Measurements from ENCODE around the gene GCAT.

GCAT gene

DNA sequence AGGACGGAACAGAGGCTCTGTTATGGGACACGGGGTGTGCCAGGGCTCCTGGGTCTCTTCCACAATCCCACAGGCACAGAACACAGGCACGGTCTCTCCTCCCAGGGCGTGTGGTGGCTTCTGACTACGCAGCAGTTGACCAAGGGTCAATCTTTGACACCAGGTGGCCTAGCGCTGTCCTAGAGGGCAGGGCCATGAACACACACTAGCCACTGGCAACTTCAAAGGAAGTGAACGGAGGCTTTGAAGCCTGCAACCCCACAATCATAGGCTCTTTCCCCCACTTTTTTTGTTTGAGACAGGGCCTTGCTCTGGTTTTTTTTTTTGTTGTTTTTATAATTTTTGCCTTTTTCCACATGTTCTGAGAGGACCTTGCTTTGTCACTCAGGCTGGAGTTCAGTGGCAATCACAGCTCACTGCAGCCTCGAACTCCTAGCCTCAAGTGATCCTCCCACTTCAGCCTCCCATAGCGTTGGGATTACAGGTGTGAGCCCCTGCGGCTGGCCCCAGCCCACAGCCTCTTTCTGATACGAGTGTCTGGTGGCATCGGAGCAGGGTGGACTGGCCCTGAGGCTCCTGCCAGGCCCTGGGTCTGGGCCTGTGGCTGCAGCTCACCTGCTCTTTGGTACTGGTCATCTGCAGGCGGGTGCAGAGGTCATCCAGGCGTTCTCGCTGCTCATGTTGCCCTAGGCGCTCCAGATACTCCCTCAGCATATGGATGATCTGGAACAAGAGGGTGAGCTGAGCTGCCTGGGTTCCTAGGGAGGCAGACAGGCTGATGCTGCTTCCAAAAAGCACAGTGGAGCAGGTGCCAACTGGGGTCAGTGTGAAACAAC is 24.5 kb downstream of the GCAT start:
- H3K9ac ChIP-seq (ENCODE audit: insufficient read length): no peak overlapping the region
- no peak for TF ChIP-seq FOXP2 (optimal IDR thresholded peaks at IDR 0.05; ENCODE audit: control extremely low read depth, extremely low read length, insufficient read depth)
- TF ChIP-seq POLR2AphosphoS5 (IDR thresholded peaks at IDR 0.05; ENCODE audit: borderline replicate concordance, low read depth, low read length): no peak
- no peak for TF ChIP-seq EZH2 (IDR thresholded peaks at IDR 0.05)
- H3K4me3 ChIP-seq: no peak overlapping the region
- no peaks in the 10 kb centered on the region for H3K9me3 ChIP-seq (ENCODE audit: low read depth, low read length)
- H3K27ac ChIP-seq: no peak overlapping the region
- DNase-seq (ENCODE audit: low read depth, low spot score): no peak
- H3K36me3 ChIP-seq (ENCODE audit: insufficient read depth, low read length): peaks cover 36% of the 10 kb centered on the region

GRCh38 chr22:37842015-37842793 is 34.5 kb downstream of the GCAT start:
- Histone ChIP-seq H3K9ac (ENCODE audit: insufficient read length) (no peak overlapping the region), H3K36me3 (ENCODE audit: insufficient read depth, low read length) (peaks cover 12% of the 10 kb centered on the region; the same call in 1 of the 2 replicates), H3K9me3 (ENCODE audit: low read depth, low read length) (peaks cover 3% of the 10 kb centered on the region; the same call in 1 of the 2 replicates), H3K27ac (no peak overlapping the region), H3K4me3 (no peak overlapping the region)
- no peak for DNase-seq (ENCODE audit: low read depth, low spot score)
- TF ChIP-seq EZH2 (IDR thresholded peaks at IDR 0.05): no peak
- no peak for TF ChIP-seq FOXP2 (optimal IDR thresholded peaks at IDR 0.05; ENCODE audit: control extremely low read depth, extremely low read length, insufficient read depth)
- no peak for TF ChIP-seq POLR2AphosphoS5 (IDR thresholded peaks at IDR 0.05; ENCODE audit: borderline replicate concordance, low read depth, low read length)

DNA sequence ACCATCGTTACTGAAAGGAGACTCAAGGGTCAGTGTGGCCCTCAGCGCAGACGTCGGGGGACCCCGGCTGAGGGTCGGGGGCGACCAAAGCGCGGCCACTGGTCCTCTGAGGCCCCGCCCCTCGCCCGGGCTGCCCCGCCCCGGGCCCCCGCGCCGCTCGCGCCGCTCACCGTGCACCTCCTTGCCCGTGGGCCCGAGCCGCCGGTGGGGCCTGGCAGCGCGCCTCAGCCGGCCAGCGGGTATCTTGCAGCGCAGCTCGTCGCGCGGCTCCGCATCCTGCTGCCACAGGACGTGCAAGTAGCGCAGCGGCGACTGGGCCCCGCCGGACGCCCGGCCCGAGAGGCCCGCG is 36.0 kb downstream of the GCAT start:
- Histone ChIP-seq H3K27ac (peak overlapping the region; percentile 8; the same call in 1 of the 2 replicates), H3K4me3 (peak overlapping the region; percentile 87), H3K9me3 (ENCODE audit: low read depth, low read length) (peaks cover 3% of the 10 kb centered on the region; the same call in 1 of the 2 replicates), H3K9ac (ENCODE audit: insufficient read length) (peak overlapping the region; percentile 80), H3K36me3 (ENCODE audit: insufficient read depth, low read length) (peaks cover 4% of the 10 kb centered on the region; the same call in 1 of the 2 replicates)
- TF ChIP-seq POLR2AphosphoS5 (IDR thresholded peaks at IDR 0.05; ENCODE audit: borderline replicate concordance, low read depth, low read length) (no peak), EZH2 (IDR thresholded peaks at IDR 0.05) (no peak), FOXP2 (optimal IDR thresholded peaks at IDR 0.05; ENCODE audit: control extremely low read depth, extremely low read length, insufficient read depth) (no peak)
- no peak for DNase-seq (ENCODE audit: low read depth, low spot score)

- Histone ChIP-seq H3K36me3 (ENCODE audit: insufficient read depth, low read length) (peaks cover under 1% of the 10 kb centered on the region; the same call in 1 of the 2 replicates), H3K9me3 (ENCODE audit: low read depth, low read length) (peaks cover 3% of the 10 kb centered on the region; the same call in 1 of the 2 replicates), H3K4me3 (peak overlapping the region; percentile 87), H3K27ac (peak overlapping the region; percentile 68; the same call in 1 of the 2 replicates), H3K9ac (ENCODE audit: insufficient read length) (no peak overlapping the region)
- TF ChIP-seq POLR2AphosphoS5 (IDR thresholded peaks at IDR 0.05; ENCODE audit: borderline replicate concordance, low read depth, low read length): no peak
- no peak for TF ChIP-seq EZH2 (IDR thresholded peaks at IDR 0.05)
- no peak for TF ChIP-seq FOXP2 (optimal IDR thresholded peaks at IDR 0.05; ENCODE audit: control extremely low read depth, extremely low read length, insufficient read depth)
- no peak for DNase-seq (ENCODE audit: low read depth, low spot score)
These were observed 37.2 kb downstream of the GCAT start for GRCh38 chr22:37844904-37845329.

DNA sequence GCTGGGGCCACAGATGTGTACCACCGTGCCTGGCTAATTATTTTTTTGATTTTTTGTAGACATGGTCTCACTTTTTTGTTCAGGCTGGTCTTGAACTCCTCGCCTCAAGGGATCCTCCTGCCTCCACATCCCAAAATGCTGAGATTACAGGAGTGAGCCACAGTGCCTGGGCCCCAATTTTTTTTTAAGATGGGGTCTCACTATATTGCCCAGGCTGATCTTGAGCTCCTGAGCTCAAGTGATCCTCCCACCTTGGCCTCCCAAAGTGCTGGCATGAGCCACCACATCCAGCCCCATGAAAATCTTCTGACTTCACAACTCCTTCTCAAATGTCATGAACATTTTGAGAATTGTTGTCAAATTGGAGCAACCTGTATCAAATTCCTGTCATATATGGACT is 38.7 kb downstream of the GCAT start:
- Histone ChIP-seq H3K9me3 (ENCODE audit: low read depth, low read length) (peaks cover 3% of the 10 kb centered on the region; the same call in 1 of the 2 replicates), H3K36me3 (ENCODE audit: insufficient read depth, low read length) (peaks cover 11% of the 10 kb centered on the region)

DNA sequence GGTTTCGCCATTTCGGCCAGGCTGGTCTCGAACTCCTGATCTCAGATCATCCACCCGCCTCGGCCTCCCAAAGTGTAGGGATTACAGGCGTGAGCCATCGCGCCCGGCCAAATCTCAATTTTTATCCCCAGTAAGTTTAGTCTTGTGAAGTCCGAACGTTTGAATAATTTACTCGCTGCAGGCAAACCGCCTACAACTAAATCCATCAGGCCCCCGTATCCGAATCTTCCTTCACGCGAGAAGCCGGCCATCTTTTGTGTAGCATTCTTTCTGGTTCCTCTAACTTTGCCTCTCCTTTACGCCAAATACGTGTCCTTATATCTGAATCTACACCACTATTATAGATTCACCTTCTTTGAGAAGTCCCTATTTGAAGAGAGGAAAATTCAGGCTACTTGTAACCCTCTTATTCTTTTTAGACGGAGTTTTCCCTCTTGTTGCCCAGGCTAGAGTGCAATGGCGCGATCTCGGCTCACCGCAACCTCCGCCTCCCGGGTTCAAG is 40.9 kb downstream of the GCAT start:
- no peak for DNase-seq (ENCODE audit: low read depth, low spot score)
- Histone ChIP-seq H3K4me3 (peak overlapping the region; percentile 83), H3K9ac (ENCODE audit: insufficient read length) (peak overlapping the region; percentile 93), H3K9me3 (ENCODE audit: low read depth, low read length) (peaks cover 3% of the 10 kb centered on the region; the same call in 1 of the 2 replicates), H3K27ac (peak overlapping the region; percentile 85), H3K36me3 (ENCODE audit: insufficient read depth, low read length) (peaks cover 33% of the 10 kb centered on the region)
- TF ChIP-seq FOXP2 (optimal IDR thresholded peaks at IDR 0.05; ENCODE audit: control extremely low read depth, extremely low read length, insufficient read depth): no peak
- TF ChIP-seq EZH2 (IDR thresholded peaks at IDR 0.05): no peak
- TF ChIP-seq POLR2AphosphoS5 (IDR thresholded peaks at IDR 0.05; ENCODE audit: borderline replicate concordance, low read depth, low read length): no peak

More for the DNA sequence above, 38.7 kb downstream of the GCAT start:
- Histone ChIP-seq H3K9ac (ENCODE audit: insufficient read length) (no peak overlapping the region), H3K4me3 (no peak overlapping the region), H3K27ac (no peak overlapping the region)
- TF ChIP-seq EZH2 (IDR thresholded peaks at IDR 0.05) (no peak), FOXP2 (optimal IDR thresholded peaks at IDR 0.05; ENCODE audit: control extremely low read depth, extremely low read length, insufficient read depth) (no peak), POLR2AphosphoS5 (IDR thresholded peaks at IDR 0.05; ENCODE audit: borderline replicate concordance, low read depth, low read length) (no peak)
- no peak for DNase-seq (ENCODE audit: low read depth, low spot score)

DNA sequence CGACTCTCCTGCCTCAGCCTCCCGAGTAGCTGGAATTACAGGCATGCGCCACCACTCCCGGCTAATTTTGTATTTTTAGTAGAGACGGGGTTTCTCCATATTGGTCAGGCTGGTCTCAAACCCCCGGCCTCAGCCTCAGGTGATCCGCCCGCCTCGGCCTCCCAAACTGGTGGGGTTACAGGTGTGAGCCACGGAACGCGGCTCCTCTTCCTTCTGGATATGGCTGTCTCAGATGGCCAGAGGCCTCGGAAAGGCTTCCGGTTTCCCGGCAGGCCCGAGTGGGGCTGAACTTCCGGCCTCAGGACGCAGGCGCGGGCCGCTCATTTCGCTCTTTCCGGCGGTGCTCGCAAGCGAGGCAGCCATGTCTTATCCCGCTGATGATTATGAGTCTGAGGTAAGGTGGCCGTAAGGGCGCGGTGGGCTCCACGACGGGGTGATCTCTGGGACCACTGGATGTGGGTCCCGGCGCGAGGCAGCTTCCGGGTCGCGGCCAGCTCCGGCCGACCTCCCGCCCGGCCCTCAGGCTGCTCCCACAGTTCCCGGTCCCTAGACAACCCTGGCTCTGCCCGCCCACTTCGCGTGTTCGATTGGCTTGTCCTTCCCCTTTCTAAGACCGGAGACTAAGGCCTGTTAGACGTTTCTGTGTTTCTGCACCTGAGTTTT is 41.5 kb downstream of the GCAT start, which contains the start of gene EIF3L:
Gene EIF3L (plus strand): TSS at position 331 of the 663 bp plus-strand sequence. CDS start 31 bp downstream, at position 362.
- Histone ChIP-seq H3K27ac (peak within 1 kb of the TSS; percentile 85), H3K9me3 (ENCODE audit: low read depth, low read length) (peaks cover 3% of the 10 kb centered on the region; the same call in 1 of the 2 replicates), H3K9ac (ENCODE audit: insufficient read length) (peak within 1 kb of the TSS; percentile 93), H3K36me3 (ENCODE audit: insufficient read depth, low read length) (peaks cover 39% of the 10 kb centered on the region), H3K4me3 (peak within 1 kb of the TSS; percentile 83)
- TF ChIP-seq EZH2 (IDR thresholded peaks at IDR 0.05) (no peak), POLR2AphosphoS5 (IDR thresholded peaks at IDR 0.05; ENCODE audit: borderline replicate concordance, low read depth, low read length) (peak; percentile 93)
- DNase-seq (ENCODE audit: low read depth, low spot score): peak; percentile 30
